Measurements from ENCODE around the gene DDX1. TPM values are rescaled to one million over a fixed set of nuclear protein-coding genes. Genes with fewer than 3 reads are reported as not detected.
"Not testable (repeated sequence)": the region's sequence is repeated elsewhere in the genome, so short reads cannot be mapped to it uniquely, and the experiment has no call there.

Gene DDX1
- total RNA-seq, 1 experiment from 2014 or later = 163 TPM

DNA sequence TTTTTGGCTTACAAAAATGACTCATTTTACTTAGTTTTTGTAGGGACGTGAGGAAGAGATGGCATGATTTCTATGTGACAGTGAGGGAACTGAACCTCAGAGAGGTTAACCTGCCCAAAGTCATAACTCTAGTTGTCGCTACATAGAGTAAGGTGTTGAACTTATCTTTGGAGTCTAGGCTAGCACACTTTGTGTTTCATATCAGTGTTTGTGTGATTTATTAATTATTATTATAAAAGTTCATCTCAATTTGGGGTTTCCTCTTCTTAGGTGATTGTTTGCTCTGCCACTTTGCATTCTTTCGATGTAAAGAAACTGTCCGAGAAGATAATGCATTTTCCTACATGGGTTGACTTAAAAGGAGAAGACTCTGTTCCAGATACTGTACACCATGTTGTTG, 28.3 kb downstream of the DDX1 start:
- Histone ChIP-seq H3K4me3 (ENCODE audit: low read depth, low read length) (no peak overlapping the region), H3K36me3 (ENCODE audit: control insufficient read depth, insufficient read depth, low read length) (peaks cover 3% of the 10 kb centered on the region; the same call in 1 of the 2 replicates), H3K27me3 (replicated peaks; ENCODE audit: control insufficient read depth, insufficient read depth, low read length) (no peaks in the 10 kb centered on the region), H3K9me3 (no peaks in the 10 kb centered on the region; the same call in 1 of the 2 replicates), H3K4me1 (no peaks in the 10 kb centered on the region)
- no peak for DNase-seq
- Mint-ChIP-seq H3K4me3 (ENCODE audit: unreplicated experiment) (no peak overlapping the region), H3K27me3 (ENCODE audit: insufficient read depth, unreplicated experiment) (no peaks in the 10 kb centered on the region), H3K36me3 (ENCODE audit: insufficient read depth, unreplicated experiment) (peaks cover 72% of the 10 kb centered on the region), H3K9me3 (ENCODE audit: unreplicated experiment) (no peaks in the 10 kb centered on the region), H3K4me1 (ENCODE audit: low read depth, unreplicated experiment) (no peaks in the 10 kb centered on the region), H3K27ac (ENCODE audit: unreplicated experiment) (no peak overlapping the region)
- no TSS peak for BruUV-seq (replicated peaks)
- POLR2A ChIA-PET = no interaction called here
- CTCF ChIA-PET = no interaction called here
- no peak for TF ChIP-seq CTCF (IDR thresholded peaks at IDR 0.05; ENCODE audit: insufficient read depth in 1 of 2, low read depth in 1 of 2, low read length in 1 of 2, severe bottlenecking in 1 of 2, unreplicated experiment in 1 of 2)
- intact Hi-C loops (cut with micrococcal nuclease; ENCODE audit: unreplicated experiment) = no loop called here

GRCh38 chr2:15620340-15620739, 28.7 kb downstream of the DDX1 start:
- CTCF ChIA-PET = no interaction called here
- H3K4me1 ChIP-seq = no peaks in the 10 kb centered on the region
- H3K4me3 ChIP-seq (ENCODE audit: low read depth, low read length) = no peak overlapping the region
- no peaks in the 10 kb centered on the region for H3K27me3 ChIP-seq (replicated peaks; ENCODE audit: control insufficient read depth, insufficient read depth, low read length)
- intact Hi-C loops (cut with micrococcal nuclease; ENCODE audit: unreplicated experiment) = no loop called here
- H3K27me3 Mint-ChIP-seq (ENCODE audit: insufficient read depth, unreplicated experiment) = no peaks in the 10 kb centered on the region
- BruUV-seq (replicated peaks) = no TSS peak
- H3K4me1 Mint-ChIP-seq (ENCODE audit: low read depth, unreplicated experiment) = no peaks in the 10 kb centered on the region
- H3K36me3 Mint-ChIP-seq (ENCODE audit: insufficient read depth, unreplicated experiment) = peaks cover 72% of the 10 kb centered on the region
- H3K4me3 Mint-ChIP-seq (ENCODE audit: unreplicated experiment) = no peak overlapping the region
- no peaks in the 10 kb centered on the region for H3K9me3 Mint-ChIP-seq (ENCODE audit: unreplicated experiment)
- no peaks in the 10 kb centered on the region; the same call in 1 of the 2 replicates for H3K9me3 ChIP-seq
- peaks cover 3% of the 10 kb centered on the region; the same call in 1 of the 2 replicates for H3K36me3 ChIP-seq (ENCODE audit: control insufficient read depth, insufficient read depth, low read length)
- no peak for DNase-seq
- POLR2A ChIA-PET = no interaction called here
- no peak for TF ChIP-seq CTCF (IDR thresholded peaks at IDR 0.05; ENCODE audit: insufficient read depth in 1 of 2, low read depth in 1 of 2, low read length in 1 of 2, severe bottlenecking in 1 of 2, unreplicated experiment in 1 of 2)
- no peak overlapping the region for H3K27ac Mint-ChIP-seq (ENCODE audit: unreplicated experiment)

- no peaks in the 10 kb centered on the region for H3K9me3 Mint-ChIP-seq (ENCODE audit: unreplicated experiment)
- Histone ChIP-seq H3K4me1 (no peaks in the 10 kb centered on the region), H3K36me3 (ENCODE audit: control insufficient read depth, insufficient read depth, low read length) (peaks cover 3% of the 10 kb centered on the region; the same call in 1 of the 2 replicates), H3K27me3 (replicated peaks; ENCODE audit: control insufficient read depth, insufficient read depth, low read length) (no peaks in the 10 kb centered on the region), H3K9me3 (no peaks in the 10 kb centered on the region; the same call in 1 of the 2 replicates), H3K4me3 (ENCODE audit: low read depth, low read length) (no peak overlapping the region)
- intact Hi-C loops (cut with micrococcal nuclease; ENCODE audit: unreplicated experiment) = no loop called here
- H3K27ac Mint-ChIP-seq (ENCODE audit: unreplicated experiment) = no peak overlapping the region
- DNase-seq = no peak
- H3K4me3 Mint-ChIP-seq (ENCODE audit: unreplicated experiment) = no peak overlapping the region
- TF ChIP-seq CTCF (IDR thresholded peaks at IDR 0.05; ENCODE audit: insufficient read depth in 1 of 2, low read depth in 1 of 2, low read length in 1 of 2, severe bottlenecking in 1 of 2, unreplicated experiment in 1 of 2) = no peak
- ChIA-PET CTCF (no interaction called here), POLR2A (no interaction called here)
- no peaks in the 10 kb centered on the region for H3K27me3 Mint-ChIP-seq (ENCODE audit: insufficient read depth, unreplicated experiment)
- H3K4me1 Mint-ChIP-seq (ENCODE audit: low read depth, unreplicated experiment) = no peaks in the 10 kb centered on the region
- peaks cover 73% of the 10 kb centered on the region for H3K36me3 Mint-ChIP-seq (ENCODE audit: insufficient read depth, unreplicated experiment)
- no TSS peak for BruUV-seq (replicated peaks)
Observed at GRCh38 chr2:15620857-15621471, 29.3 kb downstream of the DDX1 start.

DNA sequence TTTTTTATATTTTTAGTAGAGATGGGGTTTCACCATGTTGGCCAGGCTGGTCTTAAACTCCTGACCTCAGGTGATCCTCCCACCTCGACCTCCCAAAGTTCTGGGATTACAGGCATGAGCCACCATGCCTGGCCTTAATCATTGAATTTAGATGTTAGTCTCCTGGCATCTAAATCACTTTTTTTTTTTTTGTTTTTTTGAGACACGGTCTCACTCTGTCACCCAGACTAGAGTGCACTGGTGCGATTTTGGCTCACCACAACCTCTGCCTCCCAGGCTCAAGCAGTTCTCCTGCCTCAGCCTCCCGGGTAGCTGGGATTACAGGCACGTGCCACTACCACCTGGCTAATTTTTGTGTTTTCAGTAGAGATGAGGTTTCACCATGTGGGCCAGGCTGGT, 29.8 kb downstream of the DDX1 start:
- H3K4me1 Mint-ChIP-seq (ENCODE audit: low read depth, unreplicated experiment); DNase-seq; BruUV-seq (replicated peaks); H3K36me3 ChIP-seq (ENCODE audit: control insufficient read depth, insufficient read depth, low read length); H3K27ac Mint-ChIP-seq (ENCODE audit: unreplicated experiment); intact Hi-C loops (cut with micrococcal nuclease; ENCODE audit: unreplicated experiment); H3K4me3 ChIP-seq (ENCODE audit: low read depth, low read length); H3K4me3 Mint-ChIP-seq (ENCODE audit: unreplicated experiment); POLR2A ChIA-PET; H3K9me3 ChIP-seq; CTCF ChIA-PET; H3K4me1 ChIP-seq; H3K27me3 Mint-ChIP-seq (ENCODE audit: insufficient read depth, unreplicated experiment); H3K9me3 Mint-ChIP-seq (ENCODE audit: unreplicated experiment); H3K27me3 ChIP-seq (replicated peaks; ENCODE audit: control insufficient read depth, insufficient read depth, low read length): not testable (repeated sequence)
- peaks cover 71% of the 10 kb centered on the region for H3K36me3 Mint-ChIP-seq (ENCODE audit: insufficient read depth, unreplicated experiment)

All from Caco-2 (cell line).